ENCODE results near the gene UST. TPM values are rescaled to one million over a fixed set of nuclear protein-coding genes. Genes with fewer than 3 reads are reported as not detected.

UST gene
- total and polyA plus RNA-seq, 2 of the 8 experiments (the other 6 are each of a cell fraction or from before 2014, with no cell fraction given), result 13.5 to 34.5 TPM

DNA sequence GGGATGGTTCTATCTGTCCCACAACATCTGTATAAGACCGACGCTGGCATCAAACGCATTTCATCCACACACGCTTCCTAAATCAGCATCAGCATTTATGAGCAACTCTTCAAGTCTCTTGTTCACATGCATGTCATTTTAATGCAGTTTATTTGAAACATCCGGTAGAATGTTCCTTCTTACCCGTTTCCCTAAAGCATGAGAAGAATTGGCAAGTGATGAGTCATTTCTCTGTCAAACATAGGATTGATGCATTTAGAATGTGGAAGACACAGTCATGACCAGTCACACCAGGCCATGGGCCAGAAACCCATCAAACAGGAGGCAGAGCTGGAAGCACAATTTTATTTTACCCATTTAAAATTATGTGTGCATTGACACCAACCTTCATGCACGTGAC, 122.8 kb downstream of the UST start (continued):
- TF ChIP-seq, protein P1, sequence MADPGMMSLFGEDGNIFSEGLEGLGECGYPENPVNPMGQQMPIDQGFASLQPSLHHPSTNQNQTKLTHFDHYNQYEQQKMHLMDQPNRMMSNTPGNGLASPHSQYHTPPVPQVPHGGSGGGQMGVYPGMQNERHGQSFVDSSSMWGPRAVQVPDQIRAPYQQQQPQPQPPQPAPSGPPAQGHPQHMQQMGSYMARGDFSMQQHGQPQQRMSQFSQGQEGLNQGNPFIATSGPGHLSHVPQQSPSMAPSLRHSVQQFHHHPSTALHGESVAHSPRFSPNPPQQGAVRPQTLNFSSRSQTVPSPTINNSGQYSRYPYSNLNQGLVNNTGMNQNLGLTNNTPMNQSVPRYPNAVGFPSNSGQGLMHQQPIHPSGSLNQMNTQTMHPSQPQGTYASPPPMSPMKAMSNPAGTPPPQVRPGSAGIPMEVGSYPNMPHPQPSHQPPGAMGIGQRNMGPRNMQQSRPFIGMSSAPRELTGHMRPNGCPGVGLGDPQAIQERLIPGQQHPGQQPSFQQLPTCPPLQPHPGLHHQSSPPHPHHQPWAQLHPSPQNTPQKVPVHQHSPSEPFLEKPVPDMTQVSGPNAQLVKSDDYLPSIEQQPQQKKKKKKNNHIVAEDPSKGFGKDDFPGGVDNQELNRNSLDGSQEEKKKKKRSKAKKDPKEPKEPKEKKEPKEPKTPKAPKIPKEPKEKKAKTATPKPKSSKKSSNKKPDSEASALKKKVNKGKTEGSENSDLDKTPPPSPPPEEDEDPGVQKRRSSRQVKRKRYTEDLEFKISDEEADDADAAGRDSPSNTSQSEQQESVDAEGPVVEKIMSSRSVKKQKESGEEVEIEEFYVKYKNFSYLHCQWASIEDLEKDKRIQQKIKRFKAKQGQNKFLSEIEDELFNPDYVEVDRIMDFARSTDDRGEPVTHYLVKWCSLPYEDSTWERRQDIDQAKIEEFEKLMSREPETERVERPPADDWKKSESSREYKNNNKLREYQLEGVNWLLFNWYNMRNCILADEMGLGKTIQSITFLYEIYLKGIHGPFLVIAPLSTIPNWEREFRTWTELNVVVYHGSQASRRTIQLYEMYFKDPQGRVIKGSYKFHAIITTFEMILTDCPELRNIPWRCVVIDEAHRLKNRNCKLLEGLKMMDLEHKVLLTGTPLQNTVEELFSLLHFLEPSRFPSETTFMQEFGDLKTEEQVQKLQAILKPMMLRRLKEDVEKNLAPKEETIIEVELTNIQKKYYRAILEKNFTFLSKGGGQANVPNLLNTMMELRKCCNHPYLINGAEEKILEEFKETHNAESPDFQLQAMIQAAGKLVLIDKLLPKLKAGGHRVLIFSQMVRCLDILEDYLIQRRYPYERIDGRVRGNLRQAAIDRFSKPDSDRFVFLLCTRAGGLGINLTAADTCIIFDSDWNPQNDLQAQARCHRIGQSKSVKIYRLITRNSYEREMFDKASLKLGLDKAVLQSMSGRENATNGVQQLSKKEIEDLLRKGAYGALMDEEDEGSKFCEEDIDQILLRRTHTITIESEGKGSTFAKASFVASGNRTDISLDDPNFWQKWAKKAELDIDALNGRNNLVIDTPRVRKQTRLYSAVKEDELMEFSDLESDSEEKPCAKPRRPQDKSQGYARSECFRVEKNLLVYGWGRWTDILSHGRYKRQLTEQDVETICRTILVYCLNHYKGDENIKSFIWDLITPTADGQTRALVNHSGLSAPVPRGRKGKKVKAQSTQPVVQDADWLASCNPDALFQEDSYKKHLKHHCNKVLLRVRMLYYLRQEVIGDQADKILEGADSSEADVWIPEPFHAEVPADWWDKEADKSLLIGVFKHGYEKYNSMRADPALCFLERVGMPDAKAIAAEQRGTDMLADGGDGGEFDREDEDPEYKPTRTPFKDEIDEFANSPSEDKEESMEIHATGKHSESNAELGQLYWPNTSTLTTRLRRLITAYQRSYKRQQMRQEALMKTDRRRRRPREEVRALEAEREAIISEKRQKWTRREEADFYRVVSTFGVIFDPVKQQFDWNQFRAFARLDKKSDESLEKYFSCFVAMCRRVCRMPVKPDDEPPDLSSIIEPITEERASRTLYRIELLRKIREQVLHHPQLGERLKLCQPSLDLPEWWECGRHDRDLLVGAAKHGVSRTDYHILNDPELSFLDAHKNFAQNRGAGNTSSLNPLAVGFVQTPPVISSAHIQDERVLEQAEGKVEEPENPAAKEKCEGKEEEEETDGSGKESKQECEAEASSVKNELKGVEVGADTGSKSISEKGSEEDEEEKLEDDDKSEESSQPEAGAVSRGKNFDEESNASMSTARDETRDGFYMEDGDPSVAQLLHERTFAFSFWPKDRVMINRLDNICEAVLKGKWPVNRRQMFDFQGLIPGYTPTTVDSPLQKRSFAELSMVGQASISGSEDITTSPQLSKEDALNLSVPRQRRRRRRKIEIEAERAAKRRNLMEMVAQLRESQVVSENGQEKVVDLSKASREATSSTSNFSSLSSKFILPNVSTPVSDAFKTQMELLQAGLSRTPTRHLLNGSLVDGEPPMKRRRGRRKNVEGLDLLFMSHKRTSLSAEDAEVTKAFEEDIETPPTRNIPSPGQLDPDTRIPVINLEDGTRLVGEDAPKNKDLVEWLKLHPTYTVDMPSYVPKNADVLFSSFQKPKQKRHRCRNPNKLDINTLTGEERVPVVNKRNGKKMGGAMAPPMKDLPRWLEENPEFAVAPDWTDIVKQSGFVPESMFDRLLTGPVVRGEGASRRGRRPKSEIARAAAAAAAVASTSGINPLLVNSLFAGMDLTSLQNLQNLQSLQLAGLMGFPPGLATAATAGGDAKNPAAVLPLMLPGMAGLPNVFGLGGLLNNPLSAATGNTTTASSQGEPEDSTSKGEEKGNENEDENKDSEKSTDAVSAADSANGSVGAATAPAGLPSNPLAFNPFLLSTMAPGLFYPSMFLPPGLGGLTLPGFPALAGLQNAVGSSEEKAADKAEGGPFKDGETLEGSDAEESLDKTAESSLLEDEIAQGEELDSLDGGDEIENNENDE (IDR thresholded peaks at IDR 0.05; ENCODE audit: insufficient replicate concordance, low read length), result no peak
- no peak for TF ChIP-seq ZNF274 (IDR thresholded peaks at IDR 0.05; ENCODE audit: borderline replicate concordance, extremely low read depth, low read length)
- TF ChIP-seq ASH2L (IDR thresholded peaks at IDR 0.05; ENCODE audit: low read length), result no peak
- TF ChIP-seq CTBP2 (IDR thresholded peaks at IDR 0.05; ENCODE audit: borderline replicate concordance, insufficient read depth, insufficient read length, low read length), result no peak
- no peak for TF ChIP-seq RXRA (IDR thresholded peaks at IDR 0.05; ENCODE audit: insufficient read depth, low read depth, low read length)
- no peak for TF ChIP-seq SIX5 (IDR thresholded peaks at IDR 0.05; ENCODE audit: low read depth, low read length)

Measured in H1 (cell line).